GM12864 (cell line): ENCODE measurements around the gene JAKMIP3.

ENCODE experiments used
- DNase-seq: peaks from one replicate; pipeline ENCODE4 v3.0.0-alpha.2; 2011; ENCODE audit warnings: low read depth
- H3K4me3 ChIP-seq: 2 replicates; pipeline ENCODE4 v1.5.1; 2011; ENCODE audit warnings: mild to moderate bottlenecking, low read depth, low read length, control low read depth
- CTCF ChIP-seq: IDR thresholded peaks from 2 replicates; pipeline ENCODE4 v1.5.1; 2011; ENCODE audit warnings: low read depth, mild to moderate bottlenecking, moderate library complexity, low read length, control low read depth, inconsistent platforms; ENCODE audit errors: missing control alignments

Gene JAKMIP3

DNA sequence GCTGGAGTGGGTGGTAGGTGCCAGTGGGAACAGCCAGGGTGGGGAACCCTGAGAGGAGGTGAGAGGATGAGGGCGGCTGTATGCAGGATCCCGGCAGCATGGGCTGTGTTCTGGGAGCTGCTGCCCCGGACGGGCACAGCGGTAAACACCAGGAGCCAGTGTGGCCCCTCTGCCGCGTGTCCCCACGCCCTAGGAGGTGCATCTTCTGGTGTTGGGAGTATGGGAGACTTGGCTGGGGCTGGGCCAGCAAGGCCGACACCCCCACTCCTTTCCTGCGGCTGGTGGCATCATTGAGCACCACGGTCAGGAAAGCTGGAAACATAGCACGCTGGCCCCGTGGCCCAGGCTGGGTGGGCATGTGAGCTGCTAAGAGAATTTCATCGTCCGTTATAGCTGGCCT is 24.4 kb upstream of the JAKMIP3 start:
- H3K4me3 ChIP-seq, result no peak overlapping the region
- no peak for DNase-seq
- TF ChIP-seq CTCF, result no peak

DNA sequence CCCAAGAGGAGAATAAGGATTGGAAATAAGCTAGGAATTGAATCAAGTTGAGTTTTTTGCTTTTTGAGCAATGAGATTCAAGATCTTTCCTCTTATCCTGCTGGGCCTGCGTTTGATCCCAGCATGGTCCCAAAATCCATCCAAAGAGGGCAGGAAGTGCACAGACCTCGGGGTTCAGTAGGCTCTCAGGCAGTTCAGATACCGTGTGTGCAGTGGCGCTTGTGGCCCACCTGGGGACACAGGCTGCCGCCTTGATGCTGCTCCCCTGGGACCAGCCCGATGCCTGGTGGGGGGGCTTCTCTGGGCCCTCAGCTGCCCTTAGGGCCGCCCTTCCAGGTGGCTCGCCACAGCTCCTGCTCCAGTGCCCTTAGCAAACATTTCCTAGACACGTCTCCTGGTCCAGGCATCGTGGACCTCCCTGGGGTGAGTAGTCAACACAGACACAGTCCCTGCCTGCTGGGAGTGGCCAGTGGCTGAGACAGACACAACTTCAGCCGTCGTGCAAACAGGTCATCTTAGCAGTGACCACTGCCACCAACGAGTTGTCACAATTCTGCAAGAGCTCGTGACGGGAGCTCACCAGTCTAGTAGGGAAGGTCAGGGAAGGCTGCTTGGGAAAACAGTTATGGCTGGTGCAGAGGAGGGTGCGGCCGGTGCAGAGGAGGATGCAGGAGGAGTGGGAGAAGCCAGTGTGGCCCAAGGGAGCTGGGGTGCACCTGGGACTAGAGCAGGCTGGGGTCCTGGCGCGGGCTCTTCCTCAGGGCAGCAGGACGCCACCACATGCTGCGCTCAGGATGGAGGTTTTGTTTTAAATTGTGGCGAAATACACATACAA is 21.7 kb upstream of the JAKMIP3 start:
- TF ChIP-seq CTCF, result no peak
- no peak for DNase-seq
- no peak overlapping the region for H3K4me3 ChIP-seq

GRCh38 chr10:132044803-132045202 is 20.9 kb upstream of the JAKMIP3 start:
- no peak overlapping the region for H3K4me3 ChIP-seq
- TF ChIP-seq CTCF, result no peak
- DNase-seq, result no peak

DNA sequence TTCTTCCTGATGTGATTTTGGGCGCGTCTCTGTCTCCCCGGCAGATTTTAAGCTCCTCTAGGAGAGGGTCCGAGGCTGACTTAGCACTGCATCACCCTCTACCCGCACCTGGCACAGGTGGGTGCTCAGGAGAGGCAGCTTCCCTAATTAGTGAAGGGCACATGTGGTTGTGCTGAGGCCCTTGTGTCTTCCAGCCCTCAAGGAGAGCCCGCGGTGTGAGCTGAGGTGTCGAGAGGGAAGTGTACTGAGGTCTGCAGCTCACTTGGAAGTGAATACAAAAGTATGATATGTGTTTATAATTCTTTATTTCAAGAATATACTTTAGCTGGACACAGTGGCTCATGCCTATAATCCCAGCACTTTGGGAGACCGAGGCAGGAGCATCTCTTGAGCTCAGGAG is 20.4 kb upstream of the JAKMIP3 start:
- DNase-seq, result no peak
- no peak for TF ChIP-seq CTCF
- H3K4me3 ChIP-seq, result no peak overlapping the region

- no peak overlapping the region for H3K4me3 ChIP-seq
- DNase-seq, result no peak
- TF ChIP-seq CTCF, result no peak
Measured at GRCh38 chr10:132047575-132048293, 18.0 kb upstream of the JAKMIP3 start.

DNA sequence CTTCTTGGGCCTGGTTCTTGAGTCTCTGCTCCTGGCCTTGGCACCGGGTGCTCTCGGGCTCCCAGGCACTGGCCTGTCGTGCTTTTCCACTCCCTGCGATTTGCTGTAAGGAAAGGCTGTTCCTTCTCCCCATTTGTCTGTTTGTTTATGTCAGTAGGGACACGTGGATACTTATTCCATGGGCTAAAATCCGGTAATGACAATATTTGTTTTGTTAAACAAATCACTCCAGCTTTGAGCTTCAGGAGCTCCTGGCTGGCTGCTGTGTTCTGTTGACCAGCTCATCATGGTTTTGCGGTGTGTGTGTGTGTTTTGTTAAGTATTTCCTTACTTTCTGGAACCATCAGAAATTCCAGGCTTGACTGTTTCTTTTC is 17.5 kb upstream of the JAKMIP3 start:
- DNase-seq, result no peak
- TF ChIP-seq CTCF, result no peak
- H3K4me3 ChIP-seq, result no peak overlapping the region

GRCh38 chr10:132050191-132050590 is 15.6 kb upstream of the JAKMIP3 start:
- no peak for DNase-seq
- no peak for TF ChIP-seq CTCF
- no peak overlapping the region for H3K4me3 ChIP-seq
